CD1c-positive myeloid dendritic cell (primary cell): ENCODE data around the gene TMEM131L.

Experiments used
- DNase-seq: peaks from one replicate; pipeline ENCODE4 v3.0.0-alpha.2; 2016; ENCODE audit errors: extremely low spot score

The TMEM131L gene

GRCh38 chr4:153472122-153473037 is 6.2 kb downstream of the TMEM131L start:
- DNase-seq: peak; percentile 25

- DNase-seq: no peak
Measured at GRCh38 chr4:153474251-153474650, 8.1 kb downstream of the TMEM131L start.

- no peak for DNase-seq
Measured at GRCh38 chr4:153476829-153477574, 10.8 kb downstream of the TMEM131L start.

GRCh38 chr4:153479101-153479500 is 12.9 kb downstream of the TMEM131L start:
- no peak for DNase-seq

- DNase-seq: no peak
Measured at GRCh38 chr4:153480704-153481103, 14.5 kb downstream of the TMEM131L start.

GRCh38 chr4:153481478-153481877 is 15.3 kb downstream of the TMEM131L start:
- no peak for DNase-seq

GRCh38 chr4:153483432-153484418 is 17.6 kb downstream of the TMEM131L start:
- DNase-seq: no peak

GRCh38 chr4:153485359-153485758 is 19.2 kb downstream of the TMEM131L start:
- DNase-seq: no peak

- DNase-seq: no peak
Measured at GRCh38 chr4:153485860-153486259, 19.7 kb downstream of the TMEM131L start.

GRCh38 chr4:153486281-153487151 is 20.4 kb downstream of the TMEM131L start:
- no peak for DNase-seq

- DNase-seq: peak; percentile 82
Measured at GRCh38 chr4:153488006-153488891, 22.1 kb downstream of the TMEM131L start.

GRCh38 chr4:153489856-153490558 is 23.8 kb downstream of the TMEM131L start:
- no peak for DNase-seq

GRCh38 chr4:153490985-153491483 is 24.9 kb downstream of the TMEM131L start:
- DNase-seq: no peak

GRCh38 chr4:153494562-153494961 is 28.4 kb downstream of the TMEM131L start:
- no peak for DNase-seq

GRCh38 chr4:153495480-153496193 is 29.5 kb downstream of the TMEM131L start:
- DNase-seq: no peak

- peak; percentile 26 for DNase-seq
Measured at GRCh38 chr4:153497091-153497531, 31.0 kb downstream of the TMEM131L start.

GRCh38 chr4:153497988-153498967 is 32.1 kb downstream of the TMEM131L start:
- DNase-seq: no peak
